Gastroesophageal sphincter (tissue), 3 donors: Measurements from ENCODE around the gene LRP1B.

Experiments
- POLR2A ChIP-seq, 2 donors: fragments of 450-650 bp; IDR thresholded peaks; one replicate each; pipeline ENCODE4 v1.6.1; 2017; ENCODE audit warnings: antibody characterized with exemption in 2 of 2, mild to moderate bottlenecking in 2 of 2, moderate library complexity in 1 of 2
- POLR2AphosphoS5 ChIP-seq: sonication (generic); formaldehyde crosslinking; IDR thresholded peaks from one replicate; pipeline ENCODE4 v1.6.1; 2017; ENCODE audit warnings: antibody characterized with exemption
- TF ChIP-seq, protein P1 (sequence below), 4 experiments: fragments of 200-600 bp in 2 of 4; fragments of 450-650 bp in 2 of 4; sonication (generic) in 1 of 4; IDR thresholded peaks; one replicate each; pipeline ENCODE4 v1.5.1; 2017 to 2019; ENCODE audit warnings: antibody characterized with exemption in 4 of 4, mild to moderate bottlenecking in 2 of 4, moderate library complexity in 2 of 4

DNA sequence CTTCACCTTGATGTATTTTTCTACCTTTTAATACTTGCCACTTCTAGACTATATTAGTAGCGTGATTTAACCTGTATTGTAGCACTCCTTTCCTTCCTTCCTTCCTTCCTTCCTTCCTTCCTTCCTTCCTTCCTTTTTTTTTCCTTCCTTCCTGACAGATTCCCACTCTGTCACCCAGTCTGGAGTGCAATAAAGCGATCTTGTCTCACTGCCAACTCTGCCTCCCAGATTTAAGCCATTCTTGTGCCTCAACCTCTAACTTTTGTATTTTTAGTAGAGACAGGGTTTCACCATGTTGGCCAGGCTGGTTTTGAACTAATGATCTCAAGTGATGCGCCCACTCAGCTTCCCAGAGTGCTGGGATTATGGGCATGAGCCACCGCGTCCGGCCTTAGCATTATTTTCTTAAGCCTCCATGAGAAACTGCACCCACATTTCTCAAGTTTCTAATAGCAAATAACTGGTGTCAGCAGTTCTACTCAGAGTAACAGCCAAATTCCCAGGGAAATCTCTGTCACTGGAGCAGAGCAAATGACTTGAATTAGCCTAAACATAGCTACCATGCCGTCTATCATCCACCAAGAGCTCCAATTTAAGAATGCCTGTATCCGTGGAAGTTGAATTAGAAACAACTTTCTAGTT is 529.2 kb downstream of the LRP1B start:
- TF ChIP-seq, protein P1, sequence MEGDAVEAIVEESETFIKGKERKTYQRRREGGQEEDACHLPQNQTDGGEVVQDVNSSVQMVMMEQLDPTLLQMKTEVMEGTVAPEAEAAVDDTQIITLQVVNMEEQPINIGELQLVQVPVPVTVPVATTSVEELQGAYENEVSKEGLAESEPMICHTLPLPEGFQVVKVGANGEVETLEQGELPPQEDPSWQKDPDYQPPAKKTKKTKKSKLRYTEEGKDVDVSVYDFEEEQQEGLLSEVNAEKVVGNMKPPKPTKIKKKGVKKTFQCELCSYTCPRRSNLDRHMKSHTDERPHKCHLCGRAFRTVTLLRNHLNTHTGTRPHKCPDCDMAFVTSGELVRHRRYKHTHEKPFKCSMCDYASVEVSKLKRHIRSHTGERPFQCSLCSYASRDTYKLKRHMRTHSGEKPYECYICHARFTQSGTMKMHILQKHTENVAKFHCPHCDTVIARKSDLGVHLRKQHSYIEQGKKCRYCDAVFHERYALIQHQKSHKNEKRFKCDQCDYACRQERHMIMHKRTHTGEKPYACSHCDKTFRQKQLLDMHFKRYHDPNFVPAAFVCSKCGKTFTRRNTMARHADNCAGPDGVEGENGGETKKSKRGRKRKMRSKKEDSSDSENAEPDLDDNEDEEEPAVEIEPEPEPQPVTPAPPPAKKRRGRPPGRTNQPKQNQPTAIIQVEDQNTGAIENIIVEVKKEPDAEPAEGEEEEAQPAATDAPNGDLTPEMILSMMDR (IDR thresholded peaks at IDR 0.05) = no peak
- TF ChIP-seq POLR2AphosphoS5 (no peak), POLR2A (IDR thresholded peaks at IDR 0.05) (no peak)
